Nephron progenitor cell (in vitro differentiated cells): ENCODE results near the gene RPTOR.
A peak's percentile ranks its signal among the peaks of the same experiment; 100 is the strongest.

ENCODE experiments used
- DNase-seq: peaks from one replicate; pipeline ENCODE4 v3.0.0; 2021
- H3K27ac Mint-ChIP-seq: 2 replicates; pipeline ENCODE4 v1.8.0; 2021; ENCODE audit warnings: mild to moderate bottlenecking, moderate library complexity, mixed read lengths
- H3K27me3 Mint-ChIP-seq: 2 replicates; pipeline ENCODE4 v1.8.0; 2021; ENCODE audit warnings: mild to moderate bottlenecking, low read depth, mixed read lengths; ENCODE audit not compliant: poor library complexity
- H3K36me3 Mint-ChIP-seq: 2 replicates; pipeline ENCODE4 v1.8.0; 2021; ENCODE audit warnings: low read depth, mixed read lengths
- H3K4me1 Mint-ChIP-seq: 2 replicates; pipeline ENCODE4 v1.8.0; 2021; ENCODE audit warnings: mixed read lengths
- H3K4me3 Mint-ChIP-seq: 2 replicates; pipeline ENCODE4 v1.8.0; 2021; ENCODE audit warnings: mild to moderate bottlenecking, moderate library complexity, mixed read lengths
- H3K9me3 Mint-ChIP-seq: 2 replicates; pipeline ENCODE4 v1.8.0; 2021; ENCODE audit warnings: mild to moderate bottlenecking, moderate library complexity, mixed read lengths
- TF ChIP-seq, protein P1 (sequence below): fragments of 200-600 bp; sonication (generic); IDR thresholded peaks from 2 replicates; pipeline ENCODE4 v1.5.0; 2021; ENCODE audit warnings: antibody characterized with exemption

The RPTOR gene

DNA sequence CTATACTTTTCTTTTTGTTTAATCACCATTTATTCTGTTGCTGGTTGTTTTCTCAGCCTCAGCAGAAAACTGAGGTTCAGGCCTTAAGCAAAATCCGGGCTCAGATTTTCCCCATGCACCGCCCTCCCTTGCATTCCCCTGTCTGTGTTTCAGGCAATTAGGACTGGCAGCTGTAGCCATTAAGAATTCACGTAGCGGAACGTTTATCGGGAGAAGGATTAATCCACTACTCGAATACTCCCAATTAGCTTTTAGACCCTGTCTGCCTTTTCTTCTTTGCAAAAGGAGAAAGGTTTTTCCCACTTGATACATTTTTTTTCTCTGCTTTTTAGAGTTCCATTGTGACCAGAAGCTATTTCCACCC, 173.1 kb downstream of the RPTOR start:
- TF ChIP-seq, protein P1, sequence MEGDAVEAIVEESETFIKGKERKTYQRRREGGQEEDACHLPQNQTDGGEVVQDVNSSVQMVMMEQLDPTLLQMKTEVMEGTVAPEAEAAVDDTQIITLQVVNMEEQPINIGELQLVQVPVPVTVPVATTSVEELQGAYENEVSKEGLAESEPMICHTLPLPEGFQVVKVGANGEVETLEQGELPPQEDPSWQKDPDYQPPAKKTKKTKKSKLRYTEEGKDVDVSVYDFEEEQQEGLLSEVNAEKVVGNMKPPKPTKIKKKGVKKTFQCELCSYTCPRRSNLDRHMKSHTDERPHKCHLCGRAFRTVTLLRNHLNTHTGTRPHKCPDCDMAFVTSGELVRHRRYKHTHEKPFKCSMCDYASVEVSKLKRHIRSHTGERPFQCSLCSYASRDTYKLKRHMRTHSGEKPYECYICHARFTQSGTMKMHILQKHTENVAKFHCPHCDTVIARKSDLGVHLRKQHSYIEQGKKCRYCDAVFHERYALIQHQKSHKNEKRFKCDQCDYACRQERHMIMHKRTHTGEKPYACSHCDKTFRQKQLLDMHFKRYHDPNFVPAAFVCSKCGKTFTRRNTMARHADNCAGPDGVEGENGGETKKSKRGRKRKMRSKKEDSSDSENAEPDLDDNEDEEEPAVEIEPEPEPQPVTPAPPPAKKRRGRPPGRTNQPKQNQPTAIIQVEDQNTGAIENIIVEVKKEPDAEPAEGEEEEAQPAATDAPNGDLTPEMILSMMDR = no peak
- Mint-ChIP-seq H3K27me3 (no peaks in the 10 kb centered on the region), H3K4me3 (no peak overlapping the region), H3K36me3 (peaks cover 37% of the 10 kb centered on the region), H3K9me3 (peaks cover 20% of the 10 kb centered on the region), H3K4me1 (peaks cover 51% of the 10 kb centered on the region), H3K27ac (peak overlapping the region; percentile 82)
- DNase-seq = no peak

DNA sequence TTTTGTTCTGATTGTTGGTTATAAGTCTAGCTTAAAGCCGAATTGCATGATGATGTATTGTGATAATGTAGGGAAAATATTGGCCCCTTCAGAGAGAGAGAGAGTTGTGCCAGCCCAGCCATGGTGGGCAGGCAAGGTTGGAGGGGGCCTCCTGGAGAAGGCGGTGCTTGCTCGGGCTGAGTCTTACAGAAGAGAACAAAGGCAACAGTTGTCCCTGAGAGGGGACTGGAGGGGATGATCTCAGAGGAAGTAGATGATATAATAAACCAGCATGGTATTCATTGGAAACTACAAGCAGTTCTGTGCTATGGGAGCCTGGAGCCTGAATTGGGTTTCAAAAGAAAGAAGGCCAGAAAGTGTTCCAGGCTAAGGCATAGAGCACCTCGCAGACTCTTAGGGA, 173.8 kb downstream of the RPTOR start:
- no peak for DNase-seq
- Mint-ChIP-seq H3K36me3 (peaks cover 39% of the 10 kb centered on the region), H3K27ac (peak overlapping the region; percentile 1), H3K4me1 (peaks cover 43% of the 10 kb centered on the region), H3K9me3 (peaks cover 27% of the 10 kb centered on the region), H3K27me3 (no peaks in the 10 kb centered on the region), H3K4me3 (no peak overlapping the region)
- TF ChIP-seq, protein P1 = no peak

DNA sequence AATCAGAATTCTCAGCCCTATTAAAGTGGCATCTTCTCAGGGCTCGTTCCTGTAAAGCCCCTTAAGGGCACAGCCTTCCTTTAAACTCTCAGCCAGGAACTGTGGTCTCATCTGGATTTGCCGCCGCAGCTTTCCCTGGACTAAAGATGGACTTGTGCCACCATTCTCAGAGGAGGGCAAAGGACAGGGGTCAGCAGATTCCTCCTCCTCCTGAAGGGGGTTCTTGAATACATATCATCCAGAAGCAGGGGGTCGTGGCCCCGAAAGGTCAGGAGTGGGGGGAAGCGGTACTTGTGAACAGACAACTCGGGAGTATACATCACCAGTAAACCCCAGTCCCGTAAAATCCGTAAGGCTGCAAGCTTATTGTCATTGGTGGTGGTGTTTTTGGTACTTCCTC, 174.8 kb downstream of the RPTOR start:
- TF ChIP-seq, protein P1 = no peak
- H3K9me3 Mint-ChIP-seq = peaks cover 31% of the 10 kb centered on the region
- peaks cover 43% of the 10 kb centered on the region for H3K36me3 Mint-ChIP-seq
- H3K27ac Mint-ChIP-seq = no peak overlapping the region
- peaks cover 50% of the 10 kb centered on the region for H3K4me1 Mint-ChIP-seq
- DNase-seq = no peak
- no peak overlapping the region for H3K4me3 Mint-ChIP-seq
- H3K27me3 Mint-ChIP-seq = no peaks in the 10 kb centered on the region

DNA sequence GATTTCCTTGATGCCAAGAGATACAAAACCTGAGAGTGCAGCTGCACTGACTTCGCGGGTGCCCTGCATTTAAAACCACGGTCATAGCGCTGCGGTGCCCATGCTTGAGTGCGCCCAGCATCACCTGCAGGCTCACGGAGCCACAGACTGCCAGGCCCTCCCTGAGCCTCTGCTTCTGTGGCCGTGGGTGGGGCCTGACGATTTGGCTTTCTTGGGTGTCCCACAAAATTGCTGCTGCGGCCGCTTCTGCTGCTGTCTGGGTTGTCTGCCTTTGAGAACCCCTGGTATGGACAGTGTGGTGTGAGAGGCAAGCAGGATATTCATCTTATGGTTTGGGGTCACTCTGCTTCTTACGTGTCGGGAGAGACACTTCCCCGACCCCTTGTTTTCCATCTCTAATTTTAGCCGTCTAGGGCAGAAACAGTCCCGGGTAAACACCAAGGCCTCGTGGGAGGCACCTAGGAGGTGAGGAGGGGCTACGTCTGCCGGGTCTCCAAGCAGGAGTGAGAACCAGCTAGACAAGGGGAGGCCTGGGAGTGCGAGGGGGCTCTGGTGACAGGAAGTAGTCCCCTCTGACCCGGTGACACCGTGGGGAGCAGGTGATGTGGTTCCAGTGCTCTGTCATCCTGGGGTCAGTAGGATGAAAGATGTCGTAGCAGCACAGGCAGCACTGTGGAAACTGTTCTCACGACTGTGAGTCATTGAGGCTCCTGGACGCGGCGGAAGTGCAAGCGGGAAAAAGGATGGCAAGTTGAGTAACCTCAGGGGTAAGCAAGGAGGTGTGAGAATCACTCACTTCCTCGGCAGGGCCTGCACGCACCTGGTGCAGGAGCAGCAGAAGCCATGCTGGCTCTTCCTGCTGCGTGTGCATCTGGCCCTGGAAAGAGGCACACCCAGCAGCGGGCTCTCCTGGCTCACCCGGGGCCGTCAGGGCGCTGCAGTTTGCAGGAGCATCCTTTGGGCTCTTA, 176.3 kb downstream of the RPTOR start:
- DNase-seq = peak; percentile 21
- Mint-ChIP-seq H3K27ac (peak overlapping the region; percentile 97), H3K27me3 (no peaks in the 10 kb centered on the region), H3K4me1 (peaks cover 64% of the 10 kb centered on the region), H3K9me3 (peaks cover 26% of the 10 kb centered on the region), H3K4me3 (no peak overlapping the region), H3K36me3 (peaks cover 39% of the 10 kb centered on the region)
- TF ChIP-seq, protein P1 = no peak

DNA sequence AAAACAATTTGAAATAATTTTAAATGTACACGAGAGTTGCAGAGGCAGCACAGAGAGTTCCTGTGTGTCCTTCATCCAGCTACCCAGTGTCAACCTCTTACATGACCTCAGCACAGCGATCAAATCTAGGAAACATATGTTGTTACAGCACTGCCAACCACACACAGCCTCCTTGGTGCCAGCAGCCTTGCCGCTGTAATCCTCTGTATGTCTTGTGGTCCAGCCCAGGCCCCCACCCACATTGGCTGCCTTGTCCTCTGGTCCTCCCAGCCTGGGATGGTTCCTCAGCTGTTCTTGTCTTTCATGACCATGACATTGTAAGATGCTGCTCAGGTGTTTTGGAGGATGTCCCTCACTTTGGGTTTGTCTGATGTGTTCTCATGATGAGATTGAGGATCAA, 178.0 kb downstream of the RPTOR start:
- Mint-ChIP-seq H3K4me1 (peaks cover 71% of the 10 kb centered on the region), H3K27me3 (peaks cover 7% of the 10 kb centered on the region), H3K27ac (no peak overlapping the region), H3K36me3 (peaks cover 32% of the 10 kb centered on the region), H3K9me3 (peaks cover 18% of the 10 kb centered on the region), H3K4me3 (no peak overlapping the region)
- no peak for DNase-seq
- TF ChIP-seq, protein P1 = no peak
